COLO668 (cell line): Measurements from ENCODE around the gene MGMT.

Experiments
- DNase-seq: peaks from one replicate; lab custom pipeline; 2025; ENCODE audit not compliant: unreplicated experiment; lab: John Stamatoyannopoulos, UW

The MGMT gene

DNA sequence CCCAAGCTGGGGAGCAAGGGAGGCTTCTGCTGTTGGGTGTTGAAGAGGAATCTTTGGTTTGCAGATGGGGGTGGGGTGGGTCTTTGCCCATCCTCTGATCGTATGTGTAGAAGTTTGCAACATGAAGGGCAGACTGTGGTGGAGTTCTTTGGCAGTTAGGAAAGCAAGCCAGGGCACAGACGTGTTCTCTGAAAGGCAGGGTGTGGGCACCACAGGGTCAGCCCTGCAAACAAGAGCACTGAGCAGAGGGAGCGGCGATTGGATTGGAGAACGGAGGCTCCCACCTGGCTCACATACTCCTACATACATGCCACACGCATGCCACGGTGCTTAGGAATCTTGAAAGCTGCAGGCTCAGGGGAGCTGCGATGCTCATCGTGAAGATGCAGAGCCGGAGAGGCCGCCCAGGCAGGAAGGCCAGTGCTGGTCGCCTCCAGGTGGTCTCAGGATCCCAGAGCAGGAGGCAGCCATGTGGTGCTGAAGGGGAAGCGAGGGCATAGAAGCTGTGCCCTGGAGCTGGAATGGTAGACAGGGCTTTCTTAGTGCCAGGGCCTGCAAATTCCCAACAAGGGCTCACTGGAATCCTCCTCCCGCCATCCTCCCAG is 149.0 kb downstream of the MGMT start:
- no peak for DNase-seq

DNA sequence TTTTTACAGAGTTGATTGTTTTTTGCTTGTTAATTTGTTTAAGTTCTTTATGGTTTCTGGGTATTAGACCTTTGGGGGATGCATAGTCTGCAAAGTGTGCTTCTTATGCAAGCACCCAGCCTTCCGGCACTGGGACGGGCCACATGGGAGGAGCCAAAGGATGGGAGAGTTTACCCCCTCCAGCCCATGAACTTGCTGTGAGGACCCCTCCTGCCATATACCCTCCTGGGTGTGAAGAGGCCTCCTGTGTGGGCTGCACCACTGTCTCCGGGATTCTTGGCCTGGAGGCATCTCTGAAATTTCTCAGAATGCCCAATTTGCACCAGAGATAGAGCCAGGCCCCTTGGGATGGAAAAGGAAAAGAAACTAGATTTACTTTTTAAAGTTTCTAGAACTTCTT is 150.7 kb downstream of the MGMT start:
- DNase-seq, result no peak

- DNase-seq, result no peak
Observed at GRCh38 chr10:129621062-129621461, 154.0 kb downstream of the MGMT start.

GRCh38 chr10:129621693-129622092 is 154.7 kb downstream of the MGMT start:
- no peak for DNase-seq

GRCh38 chr10:129622291-129622690 is 155.2 kb downstream of the MGMT start:
- no peak for DNase-seq

DNA sequence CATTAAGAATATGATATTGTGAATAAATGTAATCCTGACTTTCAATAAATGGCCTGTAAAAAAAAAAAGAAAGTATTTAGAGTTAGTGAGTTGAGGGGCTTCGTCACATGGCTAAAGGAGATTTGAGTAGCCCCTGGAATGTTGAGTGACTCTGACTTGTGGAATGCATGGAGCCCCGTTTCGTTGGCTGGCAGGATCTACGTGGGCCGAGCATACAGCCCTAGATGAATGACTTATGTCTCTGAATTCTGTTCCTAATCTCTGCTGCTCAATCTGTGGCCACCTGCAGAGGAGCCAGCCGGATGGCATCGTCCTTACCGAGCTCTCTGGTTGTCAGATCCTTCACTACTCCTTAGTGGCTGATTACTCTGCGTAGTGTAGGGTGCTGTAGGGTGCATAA is 155.7 kb downstream of the MGMT start:
- no peak for DNase-seq

- no peak for DNase-seq
Observed at GRCh38 chr10:129624526-129624925, 157.5 kb downstream of the MGMT start.

DNA sequence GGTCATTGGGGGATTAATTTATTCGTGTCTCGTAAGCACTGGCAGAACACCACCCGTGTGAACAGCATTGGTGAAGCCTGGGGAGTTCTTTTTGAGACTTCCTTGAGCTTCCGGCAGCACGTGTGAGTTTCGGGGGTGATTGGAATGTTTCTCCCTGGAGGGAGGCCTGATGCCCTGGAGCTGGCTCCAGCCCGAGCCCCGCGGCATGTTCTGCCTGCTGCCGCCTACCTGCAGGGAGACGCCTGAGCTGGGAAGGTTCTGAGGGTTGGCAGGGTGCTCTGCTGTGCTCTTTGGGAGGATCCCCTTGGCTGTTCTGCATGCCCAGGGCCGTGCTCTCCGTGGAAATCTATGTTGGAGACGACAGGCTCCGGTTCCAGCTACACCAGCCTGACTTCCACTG is 159.3 kb downstream of the MGMT start:
- DNase-seq, result no peak

DNA sequence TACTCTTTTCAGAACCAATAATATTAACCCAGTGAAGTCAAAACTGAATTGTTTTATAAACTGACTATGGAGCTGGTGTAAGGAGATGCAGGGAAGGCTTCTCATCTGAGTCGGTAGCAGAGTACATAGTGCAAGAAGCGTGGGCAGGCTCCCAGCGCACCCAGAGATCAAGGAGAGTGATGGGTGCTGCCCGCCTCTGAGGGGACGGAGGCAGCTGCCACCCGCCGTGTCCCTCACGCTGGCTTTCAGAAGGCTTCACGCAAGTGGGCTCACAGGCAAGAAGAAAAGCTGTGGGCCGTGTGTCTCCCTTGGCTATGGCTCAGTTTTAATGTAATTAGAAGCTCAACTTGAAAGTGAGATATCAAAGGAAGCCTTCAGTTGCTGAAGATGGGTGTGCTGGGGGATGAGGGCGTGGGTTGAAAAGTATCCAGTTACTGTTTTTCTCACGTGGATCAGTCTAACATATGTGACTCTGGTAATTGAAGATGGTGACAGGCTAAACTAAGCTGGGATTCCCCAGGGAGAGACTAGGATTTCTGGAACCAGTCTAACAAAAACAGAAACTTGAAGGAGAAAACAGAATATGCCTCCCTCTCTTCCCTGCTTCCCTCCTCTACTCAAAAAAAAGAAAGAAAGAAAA is 159.9 kb downstream of the MGMT start:
- no peak for DNase-seq

GRCh38 chr10:129627442-129627841 is 160.4 kb downstream of the MGMT start:
- DNase-seq, result no peak

DNA sequence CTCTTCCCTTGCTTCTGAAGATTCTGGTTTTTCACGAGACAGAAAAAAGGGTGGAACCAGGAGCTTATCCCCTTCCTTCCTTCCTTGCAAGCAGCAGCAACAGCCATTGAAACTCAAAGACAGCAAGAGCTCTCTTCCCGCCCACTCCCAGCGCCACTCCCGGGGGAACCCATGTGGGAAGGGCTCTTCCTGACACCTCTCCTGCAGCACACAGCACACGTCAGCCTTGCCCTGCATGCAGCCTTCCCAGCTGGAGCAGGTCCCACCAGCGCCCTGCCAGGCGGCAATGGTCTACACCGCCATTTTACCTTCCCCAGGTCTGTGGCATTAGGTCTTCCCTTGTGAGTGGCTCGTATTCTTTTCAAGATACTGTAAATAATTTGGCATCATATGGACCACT is 161.8 kb downstream of the MGMT start:
- DNase-seq, result no peak

DNA sequence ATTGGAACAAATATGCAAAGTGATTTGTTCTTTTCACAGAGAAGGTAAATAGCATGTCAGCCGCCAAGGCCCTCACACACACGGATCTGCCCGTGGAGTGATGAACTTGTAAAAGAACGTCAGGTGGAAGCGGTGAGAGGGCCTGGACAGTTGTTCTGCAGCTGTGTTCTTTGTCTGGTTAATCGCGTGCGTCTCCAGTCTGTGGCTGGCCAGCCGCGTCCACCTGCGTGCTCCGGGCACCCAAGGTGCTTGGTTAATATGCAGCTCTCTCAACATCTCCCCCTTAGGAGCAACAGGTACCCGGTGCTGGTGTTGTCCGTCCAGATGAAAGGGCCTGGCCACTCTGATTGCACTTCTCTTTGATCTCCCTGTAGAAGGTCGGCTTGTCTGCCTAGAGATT is 162.9 kb downstream of the MGMT start:
- no peak for DNase-seq

- DNase-seq, result no peak
Observed at GRCh38 chr10:129631006-129631405, 164.0 kb downstream of the MGMT start.

- DNase-seq, result no peak
Observed at GRCh38 chr10:129631870-129632623, 165.0 kb downstream of the MGMT start.

- DNase-seq, result no peak
Observed at GRCh38 chr10:129637010-129637409, 170.0 kb downstream of the MGMT start.

- DNase-seq, result no peak
Observed at GRCh38 chr10:129637846-129638245, 170.8 kb downstream of the MGMT start.

- no peak for DNase-seq
Observed at GRCh38 chr10:129641351-129641750, 174.3 kb downstream of the MGMT start.

GRCh38 chr10:129641982-129642381 is 174.9 kb downstream of the MGMT start:
- DNase-seq, result no peak

- DNase-seq, result no peak
Observed at GRCh38 chr10:129642427-129642826, 175.4 kb downstream of the MGMT start.

DNA sequence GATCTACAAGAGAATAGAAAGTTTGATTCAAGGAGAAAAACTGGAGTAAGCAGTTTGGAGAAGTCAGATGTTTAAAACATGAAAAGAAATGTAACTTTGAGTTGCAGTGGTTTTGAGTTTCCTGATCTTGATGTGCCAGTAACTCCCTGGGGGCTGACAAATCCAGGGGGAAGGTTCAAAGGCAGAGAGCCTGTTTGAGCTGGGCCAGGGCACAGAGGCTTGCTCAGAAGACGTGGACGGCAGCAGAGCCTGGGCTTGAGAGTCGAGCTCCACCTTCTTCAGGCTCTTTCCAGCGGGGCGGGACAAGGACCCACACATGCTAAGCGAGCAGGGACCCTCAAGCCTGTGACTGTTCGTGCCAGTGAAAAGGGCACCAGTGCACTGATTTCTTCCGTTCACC is 176.2 kb downstream of the MGMT start:
- no peak for DNase-seq

DNA sequence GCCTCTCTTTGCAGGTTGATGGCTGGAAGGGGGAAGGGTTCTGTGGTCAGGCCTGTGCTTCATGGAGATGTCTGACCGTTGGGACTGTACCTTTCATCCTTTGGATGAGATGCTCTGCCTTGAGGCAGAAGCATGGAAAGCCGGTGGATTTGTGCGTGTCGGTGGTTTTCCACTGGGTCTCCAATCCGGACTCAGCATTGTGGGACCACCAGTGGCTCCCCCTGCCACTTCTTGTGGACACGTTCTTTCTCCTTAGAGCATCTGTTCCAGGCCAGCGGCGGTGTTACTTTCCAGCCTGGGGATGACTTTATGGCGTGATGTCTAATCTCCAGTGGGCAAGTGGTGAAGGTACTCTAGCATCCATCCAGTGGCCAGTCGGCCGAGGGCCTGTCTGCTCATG is 178.4 kb downstream of the MGMT start:
- DNase-seq, result no peak

DNA sequence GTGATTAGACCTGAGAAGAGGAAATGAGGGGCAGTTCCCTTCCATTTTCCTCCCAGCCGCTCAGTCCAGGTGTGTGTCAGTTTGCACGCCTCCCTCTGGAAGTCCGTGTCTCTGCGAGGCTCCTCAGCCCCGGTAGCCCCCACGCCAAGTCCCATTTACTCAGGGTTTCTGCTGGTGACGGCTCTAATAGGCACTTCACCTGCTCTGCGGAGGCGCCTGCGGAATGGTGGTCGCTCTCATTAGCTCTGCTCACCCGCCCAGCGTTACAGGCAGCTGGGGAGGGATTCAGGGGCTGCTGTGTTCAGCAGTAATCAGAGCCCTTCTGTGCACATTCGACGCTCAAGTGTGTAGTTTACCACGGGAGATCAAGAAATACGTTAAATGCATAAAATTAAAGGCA is 179.9 kb downstream of the MGMT start:
- no peak for DNase-seq
